ENCODE results near the gene AP1AR. TPM values are rescaled to one million over a fixed set of nuclear protein-coding genes. Genes with fewer than 3 reads are reported as not detected.
"Not testable (repeated sequence)": the region's sequence is repeated elsewhere in the genome, so short reads cannot be mapped to it uniquely, and the experiment has no call there.

AP1AR gene
- total RNA-seq, 1 experiment from 2014 or later: 22.4 TPM

GRCh38 chr4:112302320-112303274 lies 71.0 kb downstream of the AP1AR start:
- no peaks in the 10 kb centered on the region for H3K9me3 Mint-ChIP-seq
- ATAC-seq (peak; percentile 43), DNase-seq (ENCODE audit: low spot score) (no peak)
- ChIA-PET POLR2A (no interaction called here), CTCF (no interaction called here)
- no peak overlapping the region for H3K4me3 Mint-ChIP-seq
- no peaks in the 10 kb centered on the region for H3K4me1 Mint-ChIP-seq
- TF ChIP-seq, protein P1, sequence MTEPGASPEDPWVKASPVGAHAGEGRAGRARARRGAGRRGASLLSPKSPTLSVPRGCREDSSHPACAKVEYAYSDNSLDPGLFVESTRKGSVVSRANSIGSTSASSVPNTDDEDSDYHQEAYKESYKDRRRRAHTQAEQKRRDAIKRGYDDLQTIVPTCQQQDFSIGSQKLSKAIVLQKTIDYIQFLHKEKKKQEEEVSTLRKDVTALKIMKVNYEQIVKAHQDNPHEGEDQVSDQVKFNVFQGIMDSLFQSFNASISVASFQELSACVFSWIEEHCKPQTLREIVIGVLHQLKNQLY (CRISPR knock-in tag; IDR thresholded peaks at IDR 0.05): no peak
- TF ChIP-seq, protein P2, sequence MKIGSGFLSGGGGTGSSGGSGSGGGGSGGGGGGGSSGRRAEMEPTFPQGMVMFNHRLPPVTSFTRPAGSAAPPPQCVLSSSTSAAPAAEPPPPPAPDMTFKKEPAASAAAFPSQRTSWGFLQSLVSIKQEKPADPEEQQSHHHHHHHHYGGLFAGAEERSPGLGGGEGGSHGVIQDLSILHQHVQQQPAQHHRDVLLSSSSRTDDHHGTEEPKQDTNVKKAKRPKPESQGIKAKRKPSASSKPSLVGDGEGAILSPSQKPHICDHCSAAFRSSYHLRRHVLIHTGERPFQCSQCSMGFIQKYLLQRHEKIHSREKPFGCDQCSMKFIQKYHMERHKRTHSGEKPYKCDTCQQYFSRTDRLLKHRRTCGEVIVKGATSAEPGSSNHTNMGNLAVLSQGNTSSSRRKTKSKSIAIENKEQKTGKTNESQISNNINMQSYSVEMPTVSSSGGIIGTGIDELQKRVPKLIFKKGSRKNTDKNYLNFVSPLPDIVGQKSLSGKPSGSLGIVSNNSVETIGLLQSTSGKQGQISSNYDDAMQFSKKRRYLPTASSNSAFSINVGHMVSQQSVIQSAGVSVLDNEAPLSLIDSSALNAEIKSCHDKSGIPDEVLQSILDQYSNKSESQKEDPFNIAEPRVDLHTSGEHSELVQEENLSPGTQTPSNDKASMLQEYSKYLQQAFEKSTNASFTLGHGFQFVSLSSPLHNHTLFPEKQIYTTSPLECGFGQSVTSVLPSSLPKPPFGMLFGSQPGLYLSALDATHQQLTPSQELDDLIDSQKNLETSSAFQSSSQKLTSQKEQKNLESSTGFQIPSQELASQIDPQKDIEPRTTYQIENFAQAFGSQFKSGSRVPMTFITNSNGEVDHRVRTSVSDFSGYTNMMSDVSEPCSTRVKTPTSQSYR (CRISPR knock-in tag; IDR thresholded peaks at IDR 0.05): no peak
- TF ChIP-seq CTCF (IDR thresholded peaks at IDR 0.05) (no peak), TCF7 (CRISPR knock-in tag; IDR thresholded peaks at IDR 0.05; ENCODE audit: low read depth) (no peak), MXD4 (CRISPR knock-in tag; IDR thresholded peaks at IDR 0.05; ENCODE audit: borderline replicate concordance) (no peak)
- H3K36me3 Mint-ChIP-seq: no peaks in the 10 kb centered on the region
- peaks cover 4% of the 10 kb centered on the region; the same call in 1 of the 2 replicates for H3K27me3 Mint-ChIP-seq (ENCODE audit: low read depth)
- no peak overlapping the region for H3K27ac Mint-ChIP-seq

GRCh38 chr4:112305477-112305876 lies 73.9 kb downstream of the AP1AR start:
- POLR2A ChIA-PET; DNase-seq (ENCODE audit: low spot score); H3K9me3 Mint-ChIP-seq; H3K27ac Mint-ChIP-seq; CTCF ChIA-PET; H3K27me3 Mint-ChIP-seq (ENCODE audit: low read depth); H3K36me3 Mint-ChIP-seq; H3K4me3 Mint-ChIP-seq; ATAC-seq: not testable (repeated sequence)
- H3K4me1 Mint-ChIP-seq: peaks cover 21% of the 10 kb centered on the region

DNA sequence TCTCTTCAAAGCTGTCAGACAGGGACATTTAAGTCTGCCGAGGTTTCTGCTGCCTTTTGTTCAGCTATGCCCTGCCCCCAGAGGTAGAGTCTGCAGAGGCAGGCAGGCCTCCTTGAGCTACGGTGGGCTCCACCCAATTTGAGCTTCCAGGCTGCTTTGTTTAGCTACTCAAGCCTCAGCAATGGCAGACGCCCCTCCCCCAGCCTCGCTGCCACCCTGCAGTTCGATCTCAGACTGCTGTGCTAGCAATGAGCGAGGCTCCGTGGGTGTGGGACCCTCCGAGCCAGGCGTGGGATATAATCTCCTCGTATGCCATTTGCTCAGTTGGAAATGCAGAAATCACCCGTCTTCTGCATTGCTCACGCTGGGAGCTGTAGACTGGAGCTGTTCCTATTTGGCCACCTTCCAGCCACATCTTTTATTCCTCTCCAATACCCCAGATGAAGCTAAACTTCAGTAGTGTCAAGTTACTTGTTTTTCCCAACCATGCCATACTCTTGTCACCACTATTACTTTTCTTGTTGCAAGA lies 77.7 kb downstream of the AP1AR start:
- ChIA-PET CTCF (interaction anchor here (0.9 to 2.2 kb wide), 8 partner anchors 12 to 214 kb away, joined by 3 to 16 read pairs (median 6); partner anchors contain the start of gene TIFA), POLR2A (interaction anchor here (0.8 kb wide), 1 partner anchor 78 kb away, joined by 3 read pairs; the partner anchor contains the start of gene AP1AR)
- not testable (repeated sequence) for H3K9me3 Mint-ChIP-seq; H3K36me3 Mint-ChIP-seq; H3K27me3 Mint-ChIP-seq (ENCODE audit: low read depth); H3K27ac Mint-ChIP-seq
- peak; percentile 68 for DNase-seq (ENCODE audit: low spot score)
- TF ChIP-seq FOXP1 (CRISPR knock-in tag; IDR thresholded peaks at IDR 0.05; ENCODE audit: borderline replicate concordance): peak; percentile 60; the same call in 1 of the 2 replicates
- TF ChIP-seq, protein P2 (CRISPR knock-in tag; IDR thresholded peaks at IDR 0.05): peak; percentile 83; the same call in 1 of the 2 replicates
- Mint-ChIP-seq H3K4me3 (peak overlapping the region; percentile 47), H3K4me1 (peaks cover 23% of the 10 kb centered on the region)
- peak; percentile 73 for ATAC-seq

GRCh38 chr4:112311516-112311915 lies 79.9 kb downstream of the AP1AR start:
- Mint-ChIP-seq H3K27ac (no peak overlapping the region), H3K36me3 (peaks cover 5% of the 10 kb centered on the region), H3K27me3 (ENCODE audit: low read depth) (peaks cover 8% of the 10 kb centered on the region; the same call in 1 of the 2 replicates), H3K4me3 (no peak overlapping the region), H3K4me1 (peaks cover 23% of the 10 kb centered on the region), H3K9me3 (peaks cover 4% of the 10 kb centered on the region)
- ATAC-seq (no peak), DNase-seq (ENCODE audit: low spot score) (no peak)
- ChIA-PET CTCF (no interaction called here), POLR2A (interaction anchor here (0.5 kb wide), 1 partner anchor 564 kb away, joined by 4 read pairs; no protein-coding TSS in a partner anchor)
- TF ChIP-seq SMAD3 (CRISPR knock-in tag; IDR thresholded peaks at IDR 0.05; ENCODE audit: borderline replicate concordance): no peak
- no peak for TF ChIP-seq FOXP4 (CRISPR knock-in tag; IDR thresholded peaks at IDR 0.05)
- TF ChIP-seq GTF2I (CRISPR knock-in tag; conservative IDR thresholded peaks at IDR 0.05): no peak
- no peak for TF ChIP-seq IRF2 (CRISPR knock-in tag; IDR thresholded peaks at IDR 0.05; ENCODE audit: borderline replicate concordance, low read depth)
- no peak for TF ChIP-seq FOXK1 (CRISPR knock-in tag; IDR thresholded peaks at IDR 0.05)
- TF ChIP-seq SOX15 (CRISPR knock-in tag; IDR thresholded peaks at IDR 0.05): no peak
- no peak for TF ChIP-seq ZNF232 (CRISPR knock-in tag; IDR thresholded peaks at IDR 0.05)
- no peak for TF ChIP-seq ZNF317 (CRISPR knock-in tag; IDR thresholded peaks at IDR 0.05; ENCODE audit: borderline replicate concordance, low read depth)

Measured in WTC11 (cell line).